Smooth muscle cell (in vitro differentiated cells): ENCODE data around the gene PHLPP1. TPM values are rescaled to one million over a fixed set of nuclear protein-coding genes. Genes with fewer than 3 reads are reported as not detected.
A peak's percentile ranks its signal among the peaks of the same experiment; 100 is the strongest.

Experiments used
- DNase-seq: peaks from one replicate; lab custom pipeline; 2025; ENCODE audit not compliant: unreplicated experiment; lab: John Stamatoyannopoulos, UW
- H2AFZ ChIP-seq: fragments of 200-600 bp; sonication (generic); 2 replicates; pipeline ENCODE4 v1.6.0; 2016; ENCODE audit warnings: antibody characterized with exemption, low read depth, mild to moderate bottlenecking
- H3F3A ChIP-seq: fragments of 200-600 bp; sonication (generic); 2 replicates; pipeline ENCODE4 v1.6.0; 2017; ENCODE audit warnings: antibody characterized with exemption, low read depth
- H3K27ac ChIP-seq: fragments of 200-600 bp; sonication (generic); 2 replicates; pipeline ENCODE4 v1.5.1; 2016; ENCODE audit warnings: low read depth, mild to moderate bottlenecking
- H3K27me3 ChIP-seq: fragments of 200-600 bp; sonication (generic); 2 replicates; pipeline ENCODE4 v1.6.1; 2016; ENCODE audit warnings: low read depth, mild to moderate bottlenecking
- H3K36me3 ChIP-seq: fragments of 200-600 bp; sonication (generic); 2 replicates; pipeline ENCODE4 v1.5.1; 2016; ENCODE audit warnings: low read depth
- H3K4me1 ChIP-seq: fragments of 200-600 bp; sonication (generic); 2 replicates; pipeline ENCODE4 v1.5.1; 2016; ENCODE audit warnings: low read depth
- H3K4me2 ChIP-seq: fragments of 200-600 bp; sonication (generic); 2 replicates; pipeline ENCODE4 v1.6.0; 2016; ENCODE audit warnings: mild to moderate bottlenecking
- H3K4me3 ChIP-seq: fragments of 200-600 bp; sonication (generic); 2 replicates; pipeline ENCODE4 v1.5.1; 2016; ENCODE audit warnings: mild to moderate bottlenecking
- H3K79me2 ChIP-seq: fragments of 200-600 bp; sonication (generic); 2 replicates; pipeline ENCODE4 v1.6.0; 2016; ENCODE audit warnings: low read depth, mild to moderate bottlenecking
- H3K9ac ChIP-seq: fragments of 200-600 bp; sonication (generic); 2 replicates; pipeline ENCODE4 v1.6.0; 2016; ENCODE audit warnings: low read depth
- H3K9me3 ChIP-seq: fragments of 200-600 bp; sonication (generic); replicated peaks from 2 replicates; pipeline ENCODE4 v1.5.1; 2016; ENCODE audit warnings: low read depth
- H4K20me1 ChIP-seq: fragments of 200-600 bp; sonication (generic); 2 replicates; pipeline ENCODE4 v1.6.0; 2016; ENCODE audit warnings: low read depth
- CTCF ChIP-seq: fragments of 200-600 bp; sonication (generic); IDR thresholded peaks from 2 replicates; pipeline ENCODE4 v1.5.1; 2017; ENCODE audit warnings: borderline replicate concordance, mild to moderate bottlenecking, antibody characterized with exemption; ENCODE audit not compliant: insufficient read depth, poor library complexity, severe bottlenecking
- WGBS: methylation state at CpG from one replicate; pipeline ENCODE4 v1.1.7; 2016; ENCODE audit warnings: low lambda C conversion rate; 5-methylcytosine and 5-hydroxymethylcytosine counted together
- polyA plus RNA-seq: library from polyadenylated mRNA; unstranded; fragments of >200 nt; fragmentation: Nextera tagmentation; extraction: Ambion mirVana; gene quantifications from 2 replicates; pipeline ENCODE4 v1.2.1, GENCODE V29; 2016
- total RNA-seq: library from RNA; depleted of rRNA; stranded (reverse); fragments of >200 nt; gene quantifications from 2 replicates; pipeline ENCODE4 v1.2.3, GENCODE V29; 2014

The PHLPP1 gene
- total and polyA plus RNA-seq, 2 experiments from 2014 or later: 1.1 to 4.3 TPM

GRCh38 chr18:62710417-62710816 is 4.9 kb upstream of the PHLPP1 start:
- H3F3A ChIP-seq: no peaks in the 10 kb centered on the region
- no peak overlapping the region for H3K27ac ChIP-seq
- H3K4me2 ChIP-seq: peak overlapping the region; percentile 14
- no peak overlapping the region for H3K4me3 ChIP-seq
- TF ChIP-seq CTCF: no peak
- no peaks in the 10 kb centered on the region for H3K36me3 ChIP-seq
- H3K27me3 ChIP-seq: no peaks in the 10 kb centered on the region
- H3K9ac ChIP-seq: no peak overlapping the region
- H4K20me1 ChIP-seq: no peaks in the 10 kb centered on the region
- no peaks in the 10 kb centered on the region for H3K79me2 ChIP-seq
- no peak for DNase-seq
- no peaks in the 10 kb centered on the region for H3K9me3 ChIP-seq
- H3K4me1 ChIP-seq: peaks cover 4% of the 10 kb centered on the region
- no peak overlapping the region for H2AFZ ChIP-seq

- no peaks in the 10 kb centered on the region for H4K20me1 ChIP-seq
- WGBS: 98% methylated on average over 13 of the region's 13 CpGs
- H3K4me1 ChIP-seq: peaks cover 4% of the 10 kb centered on the region
- no peak overlapping the region for H3K9ac ChIP-seq
- H2AFZ ChIP-seq: no peak overlapping the region
- no peaks in the 10 kb centered on the region for H3K79me2 ChIP-seq
- H3K27ac ChIP-seq: no peak overlapping the region
- H3K36me3 ChIP-seq: no peaks in the 10 kb centered on the region
- no peaks in the 10 kb centered on the region for H3K9me3 ChIP-seq
- H3K27me3 ChIP-seq: no peaks in the 10 kb centered on the region
- no peak for TF ChIP-seq CTCF
- H3K4me3 ChIP-seq: no peak overlapping the region
- no peak overlapping the region for H3K4me2 ChIP-seq
- DNase-seq: no peak
- no peaks in the 10 kb centered on the region for H3F3A ChIP-seq
Observed at GRCh38 chr18:62711781-62712180, 3.6 kb upstream of the PHLPP1 start.

- DNase-seq: no peak
- no peak overlapping the region for H2AFZ ChIP-seq
- H3K4me2 ChIP-seq: peak overlapping the region; percentile 64
- H3K9ac ChIP-seq: no peak overlapping the region
- H3K4me1 ChIP-seq: peaks cover 14% of the 10 kb centered on the region
- H4K20me1 ChIP-seq: peaks cover 14% of the 10 kb centered on the region
- no peaks in the 10 kb centered on the region for H3K9me3 ChIP-seq
- no peak overlapping the region for H3K4me3 ChIP-seq
- H3K79me2 ChIP-seq: peaks cover 19% of the 10 kb centered on the region
- no peaks in the 10 kb centered on the region for H3K27me3 ChIP-seq
- no peaks in the 10 kb centered on the region for H3K36me3 ChIP-seq
- H3F3A ChIP-seq: no peaks in the 10 kb centered on the region
- 45% methylated on average over 17 of the region's 17 CpGs for WGBS
- no peak for TF ChIP-seq CTCF
- H3K27ac ChIP-seq: no peak overlapping the region
Observed at GRCh38 chr18:62713651-62714247, 1.6 kb upstream of the PHLPP1 start.

- Histone ChIP-seq H3K4me2 (peak overlapping the region; percentile 81), H2AFZ (peak overlapping the region; percentile 83), H4K20me1 (peaks cover 15% of the 10 kb centered on the region), H3K27ac (peak overlapping the region; percentile 80), H3K9ac (peak overlapping the region; percentile 79), H3K4me1 (peaks cover 25% of the 10 kb centered on the region), H3F3A (no peaks in the 10 kb centered on the region), H3K79me2 (peaks cover 30% of the 10 kb centered on the region), H3K27me3 (no peaks in the 10 kb centered on the region), H3K36me3 (no peaks in the 10 kb centered on the region), H3K9me3 (no peaks in the 10 kb centered on the region), H3K4me3 (peak overlapping the region; percentile 73)
- peak; percentile 67 for TF ChIP-seq CTCF
- peak; percentile 97 for DNase-seq
- WGBS: 2% methylated on average over 46 of the region's 50 CpGs
Observed at GRCh38 chr18:62714671-62715435, 488 bp upstream of the PHLPP1 start.
